Rectal smooth muscle tissue (tissue), 1 donor: Measurements from ENCODE around the gene UNKL.

Experiments
- H3K27ac ChIP-seq: one replicate; pipeline ENCODE4 v1.7.0; 2013; ENCODE audit warnings: low read depth, low read length, inconsistent platforms
- H3K27me3 ChIP-seq: one replicate; pipeline ENCODE4 v1.7.0; 2013; ENCODE audit warnings: low read length; ENCODE audit not compliant: control insufficient read depth, insufficient read depth
- H3K36me3 ChIP-seq: one replicate; pipeline ENCODE4 v1.7.0; 2013; ENCODE audit warnings: low read length; ENCODE audit not compliant: control insufficient read depth, insufficient read depth
- H3K4me1 ChIP-seq: one replicate; pipeline ENCODE4 v1.7.0; 2013; ENCODE audit warnings: low read length; ENCODE audit not compliant: control insufficient read depth, insufficient read depth
- H3K4me3 ChIP-seq: one replicate; pipeline ENCODE4 v1.7.0; 2013; ENCODE audit warnings: low read length
- H3K9ac ChIP-seq: one replicate; pipeline ENCODE4 v1.7.0; 2013; ENCODE audit warnings: low read length

The UNKL gene

GRCh38 chr16:1371054-1371978, 43.2 kb downstream of the UNKL start:
- Histone ChIP-seq H3K9ac (no peak overlapping the region), H3K4me3 (no peak overlapping the region), H3K4me1 (no peaks in the 10 kb centered on the region), H3K27me3 (no peaks in the 10 kb centered on the region), H3K36me3 (peaks cover 13% of the 10 kb centered on the region), H3K27ac (no peak overlapping the region)

- no peaks in the 10 kb centered on the region for H3K4me1 ChIP-seq
- peaks cover 24% of the 10 kb centered on the region for H3K36me3 ChIP-seq
- no peak overlapping the region for H3K27ac ChIP-seq
- H3K4me3 ChIP-seq, result no peak overlapping the region
- H3K9ac ChIP-seq, result no peak overlapping the region
- no peaks in the 10 kb centered on the region for H3K27me3 ChIP-seq
Measured at GRCh38 chr16:1367486-1368174, 46.9 kb downstream of the UNKL start.

DNA sequence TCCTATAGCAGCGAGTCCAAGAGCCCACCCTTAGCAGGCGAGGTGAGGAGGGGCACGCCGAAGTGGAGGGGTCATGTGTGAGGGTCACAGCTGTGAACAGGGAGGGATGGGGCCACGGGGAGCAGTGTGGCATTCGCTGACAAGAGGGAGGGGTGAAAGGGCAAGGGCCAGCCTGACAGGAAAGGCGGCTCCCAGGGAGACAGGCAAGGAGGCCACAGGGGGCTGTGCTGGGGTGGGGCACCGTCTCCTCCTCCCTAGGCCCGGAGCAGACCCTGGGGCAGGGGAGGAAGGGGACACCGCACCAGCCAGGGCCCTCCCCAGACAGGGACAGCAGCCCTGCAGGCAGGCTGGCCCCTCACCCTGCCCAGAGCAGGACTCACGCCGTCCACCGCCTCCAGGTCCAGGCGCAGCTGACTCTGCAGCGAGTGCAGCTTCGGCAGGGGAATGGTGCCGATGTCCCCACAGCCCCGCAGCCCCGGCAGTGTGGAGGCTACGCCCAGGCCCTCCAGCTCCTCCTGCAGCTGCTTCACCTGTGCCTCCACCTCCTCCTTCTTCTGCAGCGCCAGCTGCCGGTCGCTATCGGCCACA, 47.7 kb downstream of the UNKL start:
- peaks cover 27% of the 10 kb centered on the region for H3K36me3 ChIP-seq

DNA sequence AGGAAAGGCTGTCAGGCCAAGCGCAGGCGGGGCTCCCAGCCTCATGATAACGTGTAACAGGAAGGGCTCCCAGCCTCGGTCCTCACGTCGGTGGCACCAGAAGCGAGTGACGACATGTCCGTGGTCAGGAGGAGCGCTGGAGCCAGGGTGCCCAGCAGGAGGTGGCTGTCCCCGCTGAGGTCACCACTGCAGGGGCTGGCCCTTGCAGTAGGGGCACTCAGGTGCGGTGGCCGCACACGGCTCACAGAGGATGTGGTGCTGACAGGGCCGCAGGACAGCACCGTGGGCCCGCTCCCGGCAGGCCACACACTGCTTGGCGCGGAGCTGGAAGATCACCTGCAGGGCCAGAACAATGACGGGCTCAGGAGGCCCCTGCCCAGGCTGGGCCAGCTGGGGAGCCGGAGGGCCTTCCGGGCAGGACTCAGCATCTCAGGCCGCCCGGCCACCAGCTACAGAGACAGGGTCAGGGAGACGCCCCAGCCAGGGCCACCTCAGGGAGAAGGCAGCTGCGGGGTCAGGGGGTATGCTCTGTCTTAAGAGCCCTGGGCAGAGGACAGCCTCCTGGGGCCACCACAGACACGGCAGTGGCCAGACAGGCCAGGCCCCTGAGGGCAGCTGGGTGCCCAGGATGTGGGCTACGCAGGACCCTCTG, 48.3 kb downstream of the UNKL start:
- no peak overlapping the region for H3K27ac ChIP-seq
- no peaks in the 10 kb centered on the region for H3K4me1 ChIP-seq
- no peak overlapping the region for H3K9ac ChIP-seq
- H3K4me3 ChIP-seq, result no peak overlapping the region
- peaks cover 27% of the 10 kb centered on the region for H3K36me3 ChIP-seq
- no peaks in the 10 kb centered on the region for H3K27me3 ChIP-seq

More for the DNA sequence above, 47.7 kb downstream of the UNKL start:
- H3K9ac ChIP-seq, result no peak overlapping the region
- no peak overlapping the region for H3K27ac ChIP-seq
- H3K4me3 ChIP-seq, result no peak overlapping the region
- H3K27me3 ChIP-seq, result no peaks in the 10 kb centered on the region
- H3K4me1 ChIP-seq, result no peaks in the 10 kb centered on the region

- no peak overlapping the region for H3K27ac ChIP-seq
- peaks cover 31% of the 10 kb centered on the region for H3K36me3 ChIP-seq
- no peaks in the 10 kb centered on the region for H3K27me3 ChIP-seq
- H3K4me1 ChIP-seq, result no peaks in the 10 kb centered on the region
- H3K4me3 ChIP-seq, result no peak overlapping the region
- H3K9ac ChIP-seq, result no peak overlapping the region
Measured at GRCh38 chr16:1364510-1364909, 50.0 kb downstream of the UNKL start.

- no peak overlapping the region for H3K9ac ChIP-seq
Measured at GRCh38 chr16:1363501-1364041, 50.9 kb downstream of the UNKL start.

DNA sequence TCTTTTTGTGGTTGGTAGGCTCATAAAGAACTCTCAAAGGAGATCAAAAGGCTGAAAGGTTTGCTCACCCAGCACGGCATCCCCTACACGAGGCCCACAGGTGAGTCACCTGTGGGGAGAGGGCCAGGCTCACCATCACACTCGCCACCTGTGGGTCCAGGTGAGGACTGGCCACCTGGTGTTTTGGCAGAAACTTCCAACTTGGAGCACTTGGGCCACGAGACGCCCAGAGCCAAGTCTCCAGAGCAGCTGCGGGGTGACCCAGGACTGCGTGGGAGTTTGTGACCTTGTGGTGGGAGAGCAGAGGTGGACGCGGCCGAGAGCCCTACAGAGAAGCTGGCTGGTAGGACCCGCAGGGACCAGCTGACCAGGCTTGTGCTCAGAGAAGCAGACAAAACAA, 51.7 kb downstream of the UNKL start:
- no peak overlapping the region for H3K27ac ChIP-seq
- H3K9ac ChIP-seq, result no peak overlapping the region
- peaks cover 31% of the 10 kb centered on the region for H3K36me3 ChIP-seq
- H3K4me3 ChIP-seq, result no peak overlapping the region
- H3K4me1 ChIP-seq, result no peaks in the 10 kb centered on the region
- no peaks in the 10 kb centered on the region for H3K27me3 ChIP-seq

More at GRCh38 chr16:1363501-1364041, 50.9 kb downstream of the UNKL start:
- no peaks in the 10 kb centered on the region for H3K27me3 ChIP-seq
- peaks cover 31% of the 10 kb centered on the region for H3K36me3 ChIP-seq
- no peak overlapping the region for H3K4me3 ChIP-seq
- no peaks in the 10 kb centered on the region for H3K4me1 ChIP-seq
- no peak overlapping the region for H3K27ac ChIP-seq

DNA sequence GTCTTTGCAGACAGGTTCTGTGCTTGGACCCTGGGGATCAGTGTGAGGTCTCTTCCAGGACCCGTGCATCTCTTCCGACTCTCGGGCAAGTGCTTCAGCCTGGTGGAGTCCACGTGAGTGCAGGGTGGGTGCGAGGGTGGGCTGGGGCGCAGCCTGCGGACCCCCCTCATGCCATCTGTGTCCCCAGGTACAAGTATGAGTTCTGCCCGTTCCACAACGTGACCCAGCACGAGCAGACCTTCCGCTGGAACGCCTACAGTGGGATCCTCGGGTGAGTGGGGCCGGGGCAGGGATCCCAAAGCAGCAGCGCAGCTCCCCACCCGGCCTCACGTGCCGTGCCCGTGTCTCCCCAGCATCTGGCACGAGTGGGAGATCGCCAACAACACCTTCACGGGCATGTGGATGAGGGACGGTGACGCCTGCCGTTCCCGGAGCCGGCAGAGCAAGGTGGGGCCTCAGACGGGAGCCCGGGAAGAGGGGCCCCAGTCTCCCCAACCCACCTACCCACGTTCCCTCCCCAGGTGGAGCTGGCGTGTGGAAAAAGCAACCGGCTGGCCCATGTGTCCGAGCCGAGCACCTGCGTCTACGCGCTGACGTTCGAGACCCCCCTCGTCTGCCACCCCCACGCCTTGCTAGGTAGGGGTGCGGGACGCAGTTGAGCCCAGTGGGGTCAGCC, 52.7 kb downstream of the UNKL start:
- Histone ChIP-seq H3K27me3 (no peaks in the 10 kb centered on the region), H3K36me3 (peaks cover 26% of the 10 kb centered on the region), H3K4me3 (no peak overlapping the region), H3K9ac (no peak overlapping the region), H3K27ac (no peak overlapping the region), H3K4me1 (no peaks in the 10 kb centered on the region)

DNA sequence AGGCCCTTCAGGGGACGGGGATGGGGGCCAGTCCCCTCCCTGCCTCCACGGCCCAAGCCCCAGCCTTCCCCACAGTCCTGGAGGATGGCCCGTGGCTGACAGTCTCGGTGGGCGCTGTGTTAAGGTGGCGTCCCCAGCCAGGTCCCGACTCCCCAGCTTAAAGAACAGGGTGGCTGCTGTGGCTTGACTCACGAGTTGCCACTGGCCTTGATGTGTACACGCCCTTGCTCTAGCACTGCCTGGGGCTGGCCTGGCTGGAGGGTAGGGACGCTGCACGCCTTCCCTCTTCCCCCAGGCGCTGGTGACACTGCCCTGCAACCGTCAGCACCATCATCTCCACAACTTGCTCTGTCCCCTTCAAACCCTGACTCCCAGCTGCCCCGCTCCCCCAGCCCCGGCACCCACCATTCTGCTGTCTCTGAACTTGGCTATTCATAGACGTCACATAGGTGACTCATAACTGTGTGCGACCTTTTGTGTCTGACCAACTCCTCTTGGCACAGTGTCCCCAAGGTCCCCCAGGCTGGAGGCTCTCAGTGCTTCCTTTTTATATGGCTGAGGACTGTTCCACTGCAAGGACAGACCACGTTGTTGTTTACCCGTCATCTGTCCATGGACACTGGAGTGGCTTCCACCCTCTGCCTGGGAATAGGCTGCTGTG, 56.5 kb downstream of the UNKL start:
- H3K36me3 ChIP-seq, result peaks cover 14% of the 10 kb centered on the region
- H3K9ac ChIP-seq, result no peak overlapping the region
- no peak overlapping the region for H3K27ac ChIP-seq
- no peak overlapping the region for H3K4me3 ChIP-seq
- H3K4me1 ChIP-seq, result no peaks in the 10 kb centered on the region
- H3K27me3 ChIP-seq, result no peaks in the 10 kb centered on the region

GRCh38 chr16:1356061-1356900, 58.2 kb downstream of the UNKL start:
- H3K9ac ChIP-seq, result no peak overlapping the region
- no peaks in the 10 kb centered on the region for H3K27me3 ChIP-seq
- H3K36me3 ChIP-seq, result peaks cover 8% of the 10 kb centered on the region
- H3K4me1 ChIP-seq, result peaks cover 3% of the 10 kb centered on the region
- H3K4me3 ChIP-seq, result no peak overlapping the region
- H3K27ac ChIP-seq, result no peak overlapping the region

DNA sequence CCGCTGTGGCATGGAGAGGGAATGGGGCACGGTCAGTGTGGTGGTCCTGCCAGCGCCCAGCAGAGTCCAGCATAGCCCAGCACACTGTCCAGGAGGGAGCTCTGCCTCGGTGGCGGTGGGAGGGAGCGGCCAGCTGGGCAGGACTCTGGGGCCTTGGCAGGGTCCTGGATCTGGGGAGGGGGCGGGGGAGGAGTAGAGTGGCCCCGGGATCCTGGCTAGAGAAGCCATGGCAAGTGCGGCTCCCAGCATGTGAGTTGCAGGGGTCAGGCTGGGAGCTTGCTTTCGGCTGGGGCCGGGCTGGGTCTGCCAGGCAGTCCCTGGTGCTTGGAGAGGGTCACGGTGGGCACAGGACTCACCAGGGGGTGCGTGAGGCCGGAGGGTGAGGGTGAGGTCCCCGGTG, 58.9 kb downstream of the UNKL start:
- no peak overlapping the region for H3K27ac ChIP-seq
- H3K4me1 ChIP-seq, result peaks cover 8% of the 10 kb centered on the region
- H3K4me3 ChIP-seq, result no peak overlapping the region
- no peak overlapping the region for H3K9ac ChIP-seq
- peaks cover 3% of the 10 kb centered on the region for H3K36me3 ChIP-seq
- no peaks in the 10 kb centered on the region for H3K27me3 ChIP-seq
